SH-SY5Y (cell line): ENCODE data around the gene ALPL.

Source experiments
- GATA2 ChIP-seq: IDR thresholded peaks from 2 replicates; pipeline ENCODE4 v1.6.1; 2011; ENCODE audit warnings: mild to moderate bottlenecking, low read depth, low read length
- GATA3 ChIP-seq: IDR thresholded peaks from 2 replicates; pipeline ENCODE4 v1.6.1; 2011; ENCODE audit warnings: low read depth, mild to moderate bottlenecking, low read length, moderate library complexity

DNA sequence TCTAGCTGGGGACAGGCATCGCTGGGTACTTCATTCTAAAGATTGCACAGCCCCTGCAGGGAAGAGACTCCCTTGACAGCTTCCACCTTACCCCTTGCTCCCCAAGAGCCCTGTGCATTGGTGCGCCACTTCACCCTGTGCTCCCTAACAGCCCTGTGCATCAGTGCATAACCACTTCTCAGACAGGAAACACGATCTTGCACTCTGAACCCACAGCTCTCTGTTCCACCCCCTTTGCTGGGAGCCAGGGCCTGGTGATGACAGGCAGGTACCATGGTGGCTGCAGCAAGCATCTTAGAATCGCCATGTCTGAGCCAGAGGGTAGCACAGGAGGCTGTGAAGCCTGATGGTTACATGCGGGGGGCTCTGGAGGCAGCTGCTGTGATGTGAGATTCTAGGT, 5.0 kb downstream of the ALPL start:
- TF ChIP-seq GATA2 (no peak), GATA3 (no peak)
